ENCODE data around the gene SMAP1.

DNA sequence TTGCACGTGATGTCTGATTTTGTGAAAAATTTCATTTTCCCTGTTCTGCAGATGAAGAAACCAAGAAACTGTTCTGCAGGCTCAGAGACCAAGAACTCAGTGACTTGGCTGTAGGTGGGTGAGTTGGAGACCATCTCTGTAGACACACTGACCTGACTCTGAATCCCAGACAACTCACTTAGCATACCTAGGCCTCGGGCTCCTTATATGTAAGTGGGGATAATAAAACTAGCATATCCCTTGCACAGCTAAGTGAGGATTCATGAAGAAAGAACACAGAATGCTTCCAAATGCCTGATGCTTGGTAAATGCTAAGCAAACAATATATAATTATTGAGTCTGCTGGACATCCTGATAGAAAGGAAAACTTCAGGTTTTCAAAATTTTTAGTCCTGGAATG lies 218.4 kb downstream of the SMAP1 start:
- TF ChIP-seq ZNF221 (tag by site-specific recombination; IDR thresholded peaks at IDR 0.05; ENCODE audit: borderline replicate concordance) (no peak), ZSCAN16 (tag by site-specific recombination; IDR thresholded peaks at IDR 0.05) (no peak)
- TF ChIP-seq, protein P1, sequence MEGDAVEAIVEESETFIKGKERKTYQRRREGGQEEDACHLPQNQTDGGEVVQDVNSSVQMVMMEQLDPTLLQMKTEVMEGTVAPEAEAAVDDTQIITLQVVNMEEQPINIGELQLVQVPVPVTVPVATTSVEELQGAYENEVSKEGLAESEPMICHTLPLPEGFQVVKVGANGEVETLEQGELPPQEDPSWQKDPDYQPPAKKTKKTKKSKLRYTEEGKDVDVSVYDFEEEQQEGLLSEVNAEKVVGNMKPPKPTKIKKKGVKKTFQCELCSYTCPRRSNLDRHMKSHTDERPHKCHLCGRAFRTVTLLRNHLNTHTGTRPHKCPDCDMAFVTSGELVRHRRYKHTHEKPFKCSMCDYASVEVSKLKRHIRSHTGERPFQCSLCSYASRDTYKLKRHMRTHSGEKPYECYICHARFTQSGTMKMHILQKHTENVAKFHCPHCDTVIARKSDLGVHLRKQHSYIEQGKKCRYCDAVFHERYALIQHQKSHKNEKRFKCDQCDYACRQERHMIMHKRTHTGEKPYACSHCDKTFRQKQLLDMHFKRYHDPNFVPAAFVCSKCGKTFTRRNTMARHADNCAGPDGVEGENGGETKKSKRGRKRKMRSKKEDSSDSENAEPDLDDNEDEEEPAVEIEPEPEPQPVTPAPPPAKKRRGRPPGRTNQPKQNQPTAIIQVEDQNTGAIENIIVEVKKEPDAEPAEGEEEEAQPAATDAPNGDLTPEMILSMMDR (tag by site-specific recombination; IDR thresholded peaks at IDR 0.05) = no peak
